Stimulated activated CD4-positive, alpha-beta T cell treated with anti-CD3 and anti-CD28 coated beads, Interleukin-15, amount 100 ng/mL, for 24 hours (primary cell): ENCODE data around the gene MINDY3.
"Not testable (repeated sequence)": the region's sequence is repeated elsewhere in the genome, so short reads cannot be mapped to it uniquely, and the experiment has no call there.

ENCODE experiments used
- DNase-seq: peaks from one replicate; pipeline ENCODE4 v3.0.0-alpha.2; 2020

The MINDY3 gene

DNA sequence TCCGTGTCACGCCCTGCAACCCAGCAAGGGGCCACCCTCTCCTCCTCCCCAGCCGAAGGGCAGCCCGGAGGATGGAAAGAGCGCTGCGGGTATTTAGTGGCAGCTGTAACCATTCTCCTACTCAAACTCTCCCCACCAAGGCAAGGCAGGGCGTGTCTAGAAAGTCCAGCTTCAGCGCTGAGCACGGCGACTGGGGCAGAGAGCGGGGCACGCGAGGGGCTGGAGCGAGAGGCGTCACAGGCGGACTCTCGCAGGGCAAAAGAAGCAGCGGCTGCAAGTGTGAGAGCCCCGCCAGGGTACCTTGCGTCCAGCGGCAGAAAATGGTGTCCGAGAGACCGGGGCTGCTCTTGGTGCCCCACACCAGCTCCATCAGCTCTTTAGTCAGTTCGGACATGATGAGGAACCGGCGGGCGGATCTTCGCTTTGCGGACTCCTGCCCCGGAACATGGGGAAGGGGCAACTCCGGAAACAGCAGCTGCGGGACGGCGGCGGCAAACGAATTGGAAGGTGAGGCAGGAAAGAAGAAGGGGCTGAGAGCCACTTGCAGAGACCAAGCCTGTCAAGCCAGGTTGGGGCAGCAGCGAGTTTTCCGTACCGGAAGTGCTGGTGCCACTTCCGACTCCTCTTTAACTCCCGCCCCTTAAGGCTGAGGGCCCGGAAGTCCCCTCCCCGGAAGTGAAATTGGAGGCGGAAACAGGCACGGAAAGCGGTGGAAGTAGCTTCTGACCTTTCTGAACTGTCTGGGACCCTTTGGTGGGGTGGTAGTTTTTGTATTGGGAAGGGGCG is at the start of gene MINDY3:
MINDY3 (minus strand) TSS at position 602 of the 786 bp plus-strand sequence; CDS start at position 394, 208 bp downstream.
- peak; percentile 86 for DNase-seq

GRCh38 chr10:15901889-15902288 is 41.6 kb upstream of the MINDY3 start:
- no peak for DNase-seq

DNA sequence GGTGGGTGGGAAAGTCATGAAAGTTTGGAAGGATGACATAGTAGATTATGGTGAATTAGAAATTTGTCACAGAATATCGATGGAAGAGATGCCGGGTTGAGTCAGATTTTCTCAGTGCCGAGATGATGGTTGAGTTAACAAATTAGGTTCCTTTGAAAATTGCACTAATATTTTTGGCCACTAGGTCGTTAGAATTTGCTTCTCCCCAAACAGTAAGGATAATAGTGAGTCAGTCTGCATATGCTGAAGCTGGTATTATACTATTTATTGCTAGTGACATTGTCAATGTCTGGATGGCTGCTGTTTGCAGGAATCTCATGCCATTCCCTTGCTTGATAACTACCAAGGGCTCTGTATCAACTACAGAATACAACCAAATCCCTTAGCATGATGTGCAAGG is 37.7 kb upstream of the MINDY3 start:
- DNase-seq: no peak

DNA sequence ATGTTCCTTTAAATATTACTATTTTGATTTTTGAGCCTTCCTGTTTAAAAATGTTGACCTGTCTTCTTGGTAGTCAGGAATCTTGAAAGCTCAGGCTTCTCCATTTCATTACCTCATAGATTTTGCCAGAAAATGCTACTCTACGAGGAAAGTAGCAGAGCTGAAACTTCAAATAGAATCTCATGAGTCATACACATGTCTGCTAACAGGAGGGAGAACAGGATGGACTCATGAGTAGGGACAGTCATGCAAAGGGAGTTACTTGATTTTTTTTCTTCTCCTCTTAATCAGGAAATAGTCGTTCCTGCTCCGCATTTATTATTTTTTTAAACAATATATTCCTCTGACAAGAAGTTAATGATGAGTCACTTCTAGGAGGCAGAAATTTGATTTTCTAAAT is 37.0 kb upstream of the MINDY3 start:
- DNase-seq: no peak

DNA sequence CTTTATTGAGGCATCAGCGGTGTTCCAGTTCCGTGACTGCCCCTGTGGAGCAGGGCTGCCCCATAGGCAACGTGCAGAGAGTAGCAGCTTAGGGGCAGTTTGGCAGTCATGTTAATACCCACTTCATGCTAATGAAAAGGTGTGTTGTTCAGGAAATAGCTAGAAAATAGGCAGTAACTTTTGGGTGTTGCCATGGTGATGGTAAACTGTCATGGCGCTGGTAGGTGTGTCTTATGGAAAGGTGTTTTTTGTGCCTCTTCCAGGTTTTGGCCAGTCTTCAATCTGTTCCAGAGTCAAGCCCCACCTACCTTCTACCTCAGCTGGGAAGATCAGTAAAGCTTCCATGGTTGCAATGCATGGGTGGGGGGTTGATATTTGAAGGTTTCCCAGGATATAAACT is 36.3 kb upstream of the MINDY3 start:
- no peak for DNase-seq

DNA sequence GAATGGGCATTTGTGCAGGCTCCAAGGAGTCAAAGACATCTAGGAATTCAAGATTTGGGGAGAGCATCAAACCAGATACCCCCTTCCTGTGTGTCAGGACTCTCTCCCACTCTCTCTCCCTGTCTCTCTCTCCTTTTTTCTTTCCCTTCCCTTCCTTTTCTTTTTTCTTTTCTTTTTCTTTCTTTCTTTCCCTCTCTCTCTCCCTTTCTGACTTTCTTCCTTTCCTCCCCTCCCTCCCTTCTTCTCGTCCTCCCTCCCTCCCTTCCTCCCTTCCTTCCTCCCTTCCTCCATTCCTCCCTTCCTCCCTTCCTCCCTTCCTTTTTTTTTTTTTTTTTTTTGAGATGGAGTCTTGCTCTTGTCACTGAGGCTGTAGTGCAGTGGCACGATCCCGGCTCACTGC is 24.1 kb upstream of the MINDY3 start:
- DNase-seq: no peak

GRCh38 chr10:15881542-15881941 is 21.2 kb upstream of the MINDY3 start:
- no peak for DNase-seq

DNA sequence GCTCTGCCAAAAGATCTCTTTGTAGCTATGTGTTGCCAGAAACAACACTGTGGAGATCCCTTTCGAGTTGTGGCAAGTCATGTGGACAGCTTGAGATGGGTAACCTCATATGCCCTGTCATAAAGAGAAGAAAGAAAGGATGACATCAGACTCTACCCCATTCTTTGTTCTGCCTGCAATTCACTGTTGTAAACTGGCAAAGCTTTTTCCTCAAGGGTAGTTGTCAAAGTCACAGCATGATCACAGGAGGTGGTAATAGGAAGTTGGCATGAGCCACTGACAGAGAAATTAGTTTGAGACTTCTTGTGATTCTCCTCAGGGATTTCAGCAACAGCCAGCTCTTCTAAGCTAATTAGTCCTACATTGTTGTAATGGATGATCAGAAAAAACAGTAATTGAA is 19.4 kb upstream of the MINDY3 start:
- DNase-seq: no peak

DNA sequence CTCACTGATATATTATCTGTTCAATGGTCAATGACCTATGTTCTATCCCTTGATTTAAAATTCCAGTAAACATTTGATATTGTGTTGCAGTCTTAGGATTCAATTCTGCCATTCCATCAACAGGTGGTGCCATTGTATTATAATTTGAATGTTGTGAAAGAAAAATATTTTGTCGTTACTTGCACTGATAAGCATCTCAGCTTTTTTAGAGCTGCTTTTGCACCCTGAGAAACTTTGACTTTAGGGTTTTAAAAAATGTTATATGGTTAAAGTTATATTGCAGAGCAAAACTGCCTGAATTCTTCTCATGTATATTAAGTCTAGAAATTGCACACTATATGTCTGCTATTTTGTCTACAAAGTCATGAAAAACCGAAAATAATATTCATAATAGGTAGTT is 18.8 kb upstream of the MINDY3 start:
- no peak for DNase-seq

DNA sequence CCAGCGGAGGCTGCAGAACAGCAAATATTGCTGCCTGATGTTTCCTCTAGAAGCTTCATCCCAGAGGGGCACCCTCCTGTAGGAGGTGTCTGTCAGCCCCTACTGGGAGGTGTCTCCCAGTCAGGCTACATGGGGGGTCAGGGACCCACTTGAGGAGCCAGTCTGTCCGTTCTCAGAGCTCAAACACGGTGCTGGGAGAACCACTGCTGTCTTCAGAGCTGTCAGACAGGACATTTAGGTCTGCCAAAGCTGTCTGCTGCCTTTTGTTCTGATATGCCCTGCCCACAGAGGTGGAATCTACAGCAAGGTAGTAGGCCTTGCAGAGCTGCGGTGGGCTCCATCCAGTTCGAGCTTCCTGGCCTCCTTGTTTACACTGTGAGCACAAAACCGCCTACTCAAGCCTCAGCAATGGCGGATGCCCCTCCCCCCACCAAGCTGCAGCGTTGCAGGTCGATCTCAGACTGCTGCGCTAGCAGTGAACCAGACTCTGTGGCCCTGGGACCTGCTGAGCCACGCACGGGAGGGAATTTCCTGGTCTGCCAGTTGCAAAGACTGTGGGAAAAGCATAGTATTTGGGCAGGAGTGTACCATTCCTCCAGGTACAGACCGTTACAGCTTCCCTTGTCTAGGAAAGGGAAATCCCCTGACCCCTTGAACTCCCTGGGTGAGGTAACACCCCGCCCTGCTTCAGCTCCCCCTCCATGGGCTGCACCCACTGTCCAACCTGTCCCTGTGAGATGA is 17.7 kb upstream of the MINDY3 start:
- DNase-seq: peak; percentile 9

- not testable (repeated sequence) for DNase-seq
Observed at GRCh38 chr10:15876274-15876673, 16.0 kb upstream of the MINDY3 start.

DNA sequence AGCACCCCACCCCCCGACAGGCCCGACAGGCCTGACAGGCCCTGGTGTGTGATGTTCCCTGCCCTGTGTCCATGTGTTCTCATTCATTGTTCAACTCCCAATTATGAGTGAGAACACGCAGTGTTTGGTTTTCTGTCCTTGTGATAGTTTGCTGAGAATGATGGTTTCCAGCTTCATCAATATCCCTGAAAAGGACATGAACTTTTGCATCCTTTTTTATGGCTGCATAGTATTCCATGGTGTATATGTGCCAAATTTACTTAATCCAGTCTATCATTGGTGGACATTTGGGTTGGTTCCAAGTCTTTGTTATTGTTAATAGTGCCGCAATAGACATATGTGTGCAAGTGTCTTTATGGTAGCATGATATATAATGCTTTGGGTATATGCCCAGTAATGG is 12.3 kb upstream of the MINDY3 start:
- DNase-seq: not testable (repeated sequence)

- no peak for DNase-seq
Observed at GRCh38 chr10:15871823-15872222, 11.5 kb upstream of the MINDY3 start.

GRCh38 chr10:15869935-15870334 is 9.6 kb upstream of the MINDY3 start:
- DNase-seq: no peak

DNA sequence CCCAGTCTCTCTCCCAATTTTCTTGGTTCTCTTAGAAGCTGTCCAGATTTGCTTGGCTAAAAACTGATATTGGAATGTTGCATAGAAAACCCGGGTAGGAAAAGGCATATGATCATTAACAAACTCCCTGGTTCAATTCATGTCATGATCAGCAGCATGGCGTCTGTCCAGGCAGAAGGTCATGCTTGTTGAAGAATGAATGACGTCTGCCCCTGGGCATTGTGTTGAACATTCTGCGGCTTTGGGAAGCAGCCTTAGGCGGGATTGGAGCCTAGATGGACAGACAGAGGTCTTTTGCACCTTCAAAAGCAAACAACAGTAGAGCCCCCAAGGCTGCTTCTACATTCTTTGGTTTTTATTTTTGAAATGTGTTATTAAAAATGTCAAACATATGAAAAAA is 7.7 kb upstream of the MINDY3 start:
- no peak for DNase-seq

GRCh38 chr10:15865304-15865703 is 5.0 kb upstream of the MINDY3 start:
- DNase-seq: no peak

GRCh38 chr10:15864419-15864818 is 4.1 kb upstream of the MINDY3 start:
- no peak for DNase-seq

DNA sequence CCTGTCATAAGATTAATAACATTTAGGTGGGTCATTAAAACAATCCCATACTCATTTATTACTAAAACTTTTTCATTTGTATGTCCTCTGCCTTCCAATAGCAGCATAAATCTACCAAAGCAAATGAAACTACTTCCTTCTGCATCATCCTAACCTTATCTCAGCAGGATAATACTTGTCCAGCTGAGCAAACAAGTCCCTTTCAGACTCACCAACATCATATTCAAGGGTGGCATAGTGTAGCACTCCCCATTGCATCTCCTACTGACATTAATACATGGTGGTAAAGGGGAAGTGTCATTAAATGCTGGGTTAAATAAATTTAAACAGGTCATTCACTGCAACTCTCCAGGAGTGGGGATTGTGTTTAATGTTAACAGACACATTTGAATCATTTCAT is 3.4 kb upstream of the MINDY3 start:
- no peak for DNase-seq

GRCh38 chr10:15863323-15863722 is 3.0 kb upstream of the MINDY3 start:
- no peak for DNase-seq

- no peak for DNase-seq
Observed at GRCh38 chr10:15860692-15861201, 440 bp upstream of the MINDY3 start.

DNA sequence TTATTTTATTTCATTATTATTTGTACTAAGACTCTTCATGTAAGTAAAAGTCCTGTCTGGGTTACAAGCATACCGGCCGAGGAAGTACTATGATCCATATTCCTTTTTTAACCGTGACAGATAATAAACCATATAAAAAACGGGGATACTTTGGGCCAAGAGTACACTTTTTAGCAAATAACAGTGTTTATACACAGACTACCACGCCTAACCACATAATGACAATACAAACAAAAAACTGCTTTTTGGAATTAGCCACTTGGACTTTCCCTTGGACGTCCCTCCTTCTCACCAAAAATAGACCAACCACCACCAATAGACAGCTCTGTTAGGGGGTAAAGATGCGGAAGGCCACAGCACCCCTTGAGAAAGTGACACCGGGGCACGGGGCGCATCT is 800 bp downstream of the MINDY3 start:
- no peak for DNase-seq

GRCh38 chr10:15858861-15859281 is 1.4 kb downstream of the MINDY3 start:
- no peak for DNase-seq

- no peak for DNase-seq
Observed at GRCh38 chr10:15857107-15857575, 3.2 kb downstream of the MINDY3 start.
